Neural cell (in vitro differentiated cells): ENCODE measurements around the gene SCRN2. TPM values are rescaled to one million over a fixed set of nuclear protein-coding genes. Genes with fewer than 3 reads are reported as not detected.

Source experiments
- H2AFZ ChIP-seq: fragments of 200-600, 300-800 bp; sonication (generic), shearing (Covaris generic); 2 replicates; pipeline ENCODE4 v1.6.0; 2014; ENCODE audit warnings: low read depth, mild to moderate bottlenecking, antibody characterized with exemption, low read length, moderate library complexity
- H3F3A ChIP-seq: fragments of 200-600 bp; shearing (Covaris generic); 2 replicates; pipeline ENCODE4 v1.6.1; 2016; ENCODE audit warnings: mild to moderate bottlenecking, moderate library complexity, mixed read lengths, antibody characterized with exemption, low read length; ENCODE audit not compliant: insufficient read depth, poor library complexity, severe bottlenecking
- H3K27ac ChIP-seq: fragments of 200-600, 300-800 bp; sonication (generic), shearing (Covaris generic); 2 replicates; pipeline ENCODE4 v1.5.1; 2014; ENCODE audit warnings: mild to moderate bottlenecking, low read length, moderate library complexity
- H3K27me3 ChIP-seq: fragments of 300-800, 200-600 bp; sonication (generic), shearing (Covaris generic); 2 replicates; pipeline ENCODE4 v1.6.0; 2014; ENCODE audit warnings: mild to moderate bottlenecking, low read depth, low read length, moderate library complexity; ENCODE audit not compliant: insufficient read depth
- H3K36me3 ChIP-seq: fragments of 300-800, 200-600 bp; sonication (generic), shearing (Covaris generic); 2 replicates; pipeline ENCODE4 v1.5.1; 2014; ENCODE audit warnings: mild to moderate bottlenecking, antibody characterized with exemption, low read length, moderate library complexity; ENCODE audit not compliant: insufficient read depth
- H3K4me2 ChIP-seq: fragments of 300-800, 200-600 bp; sonication (generic), shearing (Covaris generic); 2 replicates; pipeline ENCODE4 v1.6.0; 2014; ENCODE audit warnings: mild to moderate bottlenecking, low read length
- H3K4me3 ChIP-seq: fragments of 300-800, 200-600 bp; sonication (generic), shearing (Covaris generic); 2 replicates; pipeline ENCODE4 v1.5.1; 2014; ENCODE audit warnings: mild to moderate bottlenecking, low read length, moderate library complexity
- H3K79me2 ChIP-seq: fragments of 200-600 bp; shearing (Covaris generic); replicated peaks from 2 replicates; pipeline ENCODE4 v1.6.0; 2014; ENCODE audit warnings: mild to moderate bottlenecking, low read length, moderate library complexity; ENCODE audit not compliant: insufficient read depth
- H3K9ac ChIP-seq: fragments of 300-800, 200-600 bp; sonication (generic), shearing (Covaris generic); 2 replicates; pipeline ENCODE4 v1.6.1; 2016; ENCODE audit warnings: mild to moderate bottlenecking, low read length, mixed read lengths
- H3K9me2 ChIP-seq: fragments of 200-600 bp; shearing (Covaris generic); 2 replicates; pipeline ENCODE4 v1.6.1; 2016; ENCODE audit warnings: mild to moderate bottlenecking, low read length, mixed read lengths; ENCODE audit not compliant: insufficient read depth
- H3K9me3 ChIP-seq: fragments of 200-600, 300-800 bp; sonication (generic), shearing (Covaris generic); 2 replicates; pipeline ENCODE4 v1.6.1; 2016; ENCODE audit warnings: mild to moderate bottlenecking, mixed run types, low read length, moderate library complexity, mixed read lengths
- H4K20me1 ChIP-seq: fragments of 200-600 bp; shearing (Covaris generic); 2 replicates; pipeline ENCODE4 v1.6.1; 2016; ENCODE audit warnings: mild to moderate bottlenecking, mixed run types; ENCODE audit not compliant: insufficient read depth
- CTCF ChIP-seq: fragments of 450-650 bp; IDR thresholded peaks from 2 replicates; pipeline ENCODE4 v1.5.1; 2014; ENCODE audit warnings: antibody characterized with exemption, mild to moderate bottlenecking, moderate library complexity; ENCODE audit not compliant: poor library complexity, severe bottlenecking
- EP300 ChIP-seq: fragments of 450-650 bp; conservative IDR thresholded peaks from 2 replicates; pipeline ENCODE4 v1.6.1; 2014; ENCODE audit warnings: antibody characterized with exemption, mild to moderate bottlenecking, moderate library complexity; ENCODE audit not compliant: poor library complexity, severe bottlenecking
- EZH2 ChIP-seq: fragments of 200-600, 300-800 bp; shearing (Covaris generic), sonication (generic); IDR thresholded peaks from 2 replicates; pipeline ENCODE4 v1.6.1; 2014; ENCODE audit warnings: antibody characterized with exemption, low read length, borderline replicate concordance, mild to moderate bottlenecking; ENCODE audit not compliant: insufficient read depth, poor library complexity, severe bottlenecking
- MXI1 ChIP-seq: fragments of 450-650 bp; conservative IDR thresholded peaks from 2 replicates; pipeline ENCODE4 v1.6.1; 2014; ENCODE audit warnings: antibody characterized with exemption, mild to moderate bottlenecking; ENCODE audit not compliant: poor library complexity, severe bottlenecking
- POLR2AphosphoS5 ChIP-seq: IDR thresholded peaks from 2 replicates; pipeline ENCODE4 v1.6.1; 2012
- RAD21 ChIP-seq: fragments of 450-650 bp; conservative IDR thresholded peaks from 2 replicates; pipeline ENCODE4 v1.6.1; 2014; ENCODE audit warnings: antibody characterized with exemption, mild to moderate bottlenecking, moderate library complexity
- REST ChIP-seq: IDR thresholded peaks from 2 replicates; pipeline ENCODE4 v1.6.1; 2012; ENCODE audit warnings: borderline replicate concordance
- SMC3 ChIP-seq: fragments of 450-650 bp; conservative IDR thresholded peaks from 2 replicates; pipeline ENCODE4 v1.6.1; 2014; ENCODE audit warnings: antibody characterized with exemption, mild to moderate bottlenecking, moderate library complexity; ENCODE audit not compliant: poor library complexity
- TAF1 ChIP-seq: IDR thresholded peaks from 2 replicates; pipeline ENCODE4 v1.6.1; 2012; ENCODE audit warnings: low read depth
- polyA plus RNA-seq: library from polyadenylated mRNA; depleted of rRNA; stranded (reverse); fragments of >200 nt; gene quantifications from 2 replicates; pipeline ENCODE4 v1.2.3, GENCODE V29; 2014

Gene SCRN2
- polyA plus RNA-seq, 1 donor from 2014 or later: 94.0 TPM

GRCh38 chr17:47873200-47874090 lies 32.4 kb upstream of the SCRN2 start:
- H3F3A ChIP-seq: no peaks in the 10 kb centered on the region
- no peaks in the 10 kb centered on the region for H3K79me2 ChIP-seq
- H3K4me3 ChIP-seq: no peak overlapping the region
- no peak overlapping the region for H3K9ac ChIP-seq
- no peak overlapping the region for H3K4me2 ChIP-seq
- no peak overlapping the region for H3K27ac ChIP-seq
- no peaks in the 10 kb centered on the region for H3K9me3 ChIP-seq
- no peaks in the 10 kb centered on the region for H3K36me3 ChIP-seq
- peaks cover 48% of the 10 kb centered on the region for H3K27me3 ChIP-seq
- no peak overlapping the region for H2AFZ ChIP-seq
- TF ChIP-seq MXI1 (no peak), EZH2 (no peak), CTCF (no peak), TAF1 (no peak), SMC3 (no peak), POLR2AphosphoS5 (no peak), RAD21 (no peak), EP300 (no peak), REST (no peak)
- no peaks in the 10 kb centered on the region for H3K9me2 ChIP-seq
- H4K20me1 ChIP-seq: no peaks in the 10 kb centered on the region

DNA sequence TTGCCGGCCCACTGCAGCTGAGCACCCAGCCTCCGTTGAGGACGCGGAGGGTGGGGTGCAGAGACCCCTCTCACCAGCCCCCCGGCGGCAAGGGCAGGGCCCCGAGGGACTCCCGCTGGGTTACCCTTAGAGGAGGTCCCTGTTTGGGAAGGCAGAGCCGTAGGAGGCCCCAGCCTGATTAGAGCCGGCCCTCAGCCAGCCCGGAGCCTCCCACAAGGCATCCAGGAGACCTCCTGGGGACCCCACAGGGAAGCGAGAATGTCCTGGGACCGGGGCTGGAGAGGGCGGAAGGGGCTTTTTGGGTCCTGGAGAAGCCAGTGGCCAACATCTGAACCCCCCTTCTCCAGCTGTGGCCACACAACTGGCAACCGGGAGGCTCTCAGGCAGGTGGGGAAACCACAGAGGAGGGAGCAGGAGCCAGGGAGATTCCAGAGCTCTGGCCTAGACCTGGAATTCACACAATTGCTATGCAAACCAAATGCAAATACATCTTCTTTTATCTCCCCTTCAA lies 31.6 kb upstream of the SCRN2 start:
- peaks cover 48% of the 10 kb centered on the region for H3K27me3 ChIP-seq
- H3K9me2 ChIP-seq: no peaks in the 10 kb centered on the region
- no peaks in the 10 kb centered on the region for H3K9me3 ChIP-seq
- no peak overlapping the region for H3K27ac ChIP-seq
- no peaks in the 10 kb centered on the region for H3K36me3 ChIP-seq
- H3K79me2 ChIP-seq: no peaks in the 10 kb centered on the region
- H4K20me1 ChIP-seq: no peaks in the 10 kb centered on the region
- H3F3A ChIP-seq: no peaks in the 10 kb centered on the region
- H3K4me3 ChIP-seq: no peak overlapping the region
- no peak overlapping the region for H3K4me2 ChIP-seq
- no peak overlapping the region for H2AFZ ChIP-seq
- TF ChIP-seq RAD21: no peak
- no peak for TF ChIP-seq EP300
- TF ChIP-seq MXI1: no peak
- TF ChIP-seq POLR2AphosphoS5: no peak
- no peak for TF ChIP-seq REST
- no peak for TF ChIP-seq SMC3
- no peak for TF ChIP-seq TAF1
- no peak for TF ChIP-seq CTCF
- no peak for TF ChIP-seq EZH2
- no peak overlapping the region for H3K9ac ChIP-seq
